CD4-positive, alpha-beta T cell treated with Interleukin-10 for 1 hour (primary cell): ENCODE data around the gene POU2F3.
A peak's percentile ranks its signal among the peaks of the same experiment; 100 is the strongest.
"Not testable (repeated sequence)": the region's sequence is repeated elsewhere in the genome, so short reads cannot be mapped to it uniquely, and the experiment has no call there.

Experiments used
- DNase-seq: peaks from one replicate; pipeline ENCODE4 v3.0.0-alpha.2; 2020

Gene POU2F3

GRCh38 chr11:120228794-120229384 lies 11.1 kb upstream of the POU2F3 start:
- DNase-seq = no peak

- DNase-seq = peak; percentile 12
Measured at GRCh38 chr11:120229451-120230424, 10.2 kb upstream of the POU2F3 start.

- no peak for DNase-seq
Measured at GRCh38 chr11:120230433-120231071, 9.4 kb upstream of the POU2F3 start.

- no peak for DNase-seq
Measured at GRCh38 chr11:120231963-120232362, 8.0 kb upstream of the POU2F3 start.

- no peak for DNase-seq
Measured at GRCh38 chr11:120233207-120233803, 6.6 kb upstream of the POU2F3 start.

GRCh38 chr11:120235024-120235628 lies 4.8 kb upstream of the POU2F3 start:
- DNase-seq = peak; percentile 39

- no peak for DNase-seq
Measured at GRCh38 chr11:120236169-120237107, 3.5 kb upstream of the POU2F3 start.

- DNase-seq = no peak
Measured at GRCh38 chr11:120238968-120239620, 846 bp upstream of the POU2F3 start.

GRCh38 chr11:120240866-120241265 lies 926 bp downstream of the POU2F3 start:
- DNase-seq = no peak

GRCh38 chr11:120241277-120241676 lies 1.3 kb downstream of the POU2F3 start:
- DNase-seq = no peak

GRCh38 chr11:120243221-120243620 lies 3.3 kb downstream of the POU2F3 start:
- no peak for DNase-seq

- no peak for DNase-seq
Measured at GRCh38 chr11:120244476-120245365, 4.8 kb downstream of the POU2F3 start.

- DNase-seq = no peak
Measured at GRCh38 chr11:120245434-120245833, 5.5 kb downstream of the POU2F3 start.

GRCh38 chr11:120248551-120249278 lies 8.8 kb downstream of the POU2F3 start:
- DNase-seq = no peak

- no peak for DNase-seq
Measured at GRCh38 chr11:120249279-120250262, 9.6 kb downstream of the POU2F3 start.

- not testable (repeated sequence) for DNase-seq
Measured at GRCh38 chr11:120253377-120253776, 13.4 kb downstream of the POU2F3 start.

GRCh38 chr11:120254788-120255518 lies 15.0 kb downstream of the POU2F3 start:
- no peak for DNase-seq
